Coronary artery (tissue), 2 donors: ENCODE measurements around the gene BRD2.

Experiments used
- DNase-seq: peaks from one replicate; pipeline ENCODE4 v3.0.0-alpha.2; 2017; ENCODE audit warnings: low spot score
- H3K27ac ChIP-seq, 2 donors: fragments of 200-600 bp; sonication (generic); one replicate each; pipeline ENCODE4 v1.5.1; 2016 to 2019
- H3K4me3 ChIP-seq: fragments of 200-600 bp; sonication (generic); 2 replicates; pipeline ENCODE4 v1.5.1; 2016; ENCODE audit warnings: mild to moderate bottlenecking, moderate library complexity
- TF ChIP-seq, protein P1 (sequence below): fragments of 200-600 bp; sonication (generic); IDR thresholded peaks from one replicate; pipeline ENCODE4 v1.5.1; 2019; ENCODE audit warnings: antibody characterized with exemption

Gene BRD2

DNA sequence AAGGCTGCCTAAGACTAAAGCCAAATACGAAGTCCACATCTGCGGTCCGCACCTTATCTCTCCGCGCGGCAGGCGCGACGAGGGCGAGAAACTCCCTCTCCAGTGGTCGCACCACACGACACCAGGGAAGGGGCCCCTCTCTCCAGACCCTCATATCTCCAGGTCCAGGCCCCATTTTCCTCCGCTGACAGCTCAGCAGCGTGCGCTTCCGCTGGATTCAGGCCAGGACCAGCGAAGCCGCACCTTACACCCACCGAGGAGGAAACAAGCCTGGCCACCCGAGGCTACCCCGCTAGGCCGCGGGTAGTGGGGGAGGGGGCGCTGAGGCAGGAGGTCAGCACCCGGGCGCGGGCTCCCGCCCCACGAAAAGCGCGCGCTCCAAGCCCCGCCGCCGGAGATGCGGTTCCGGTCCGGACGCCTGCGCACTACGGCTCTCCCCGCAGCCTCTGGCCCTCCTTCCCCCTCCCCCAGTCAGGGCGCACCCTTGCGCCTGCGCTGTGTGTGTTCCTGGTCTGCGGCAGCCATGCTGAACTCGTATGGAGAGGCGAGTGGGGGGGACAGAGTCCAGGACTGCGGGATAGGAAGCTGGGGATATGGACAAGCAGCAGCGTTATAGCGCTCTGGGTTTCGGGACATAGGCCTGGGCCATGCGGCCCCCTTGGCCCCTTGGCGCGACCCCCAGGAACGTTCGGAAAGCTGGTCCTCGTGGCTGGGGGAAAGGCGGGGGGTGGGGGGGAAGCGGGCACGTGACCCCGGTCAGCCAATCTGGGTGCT is at the start of gene BRD2:
Gene BRD2 (plus strand): TSS at position 502 of the 774 bp plus-strand sequence. CDS start 4,305 bp downstream, outside the sequence.
- DNase-seq, result peak; percentile 99
- TF ChIP-seq, protein P1, sequence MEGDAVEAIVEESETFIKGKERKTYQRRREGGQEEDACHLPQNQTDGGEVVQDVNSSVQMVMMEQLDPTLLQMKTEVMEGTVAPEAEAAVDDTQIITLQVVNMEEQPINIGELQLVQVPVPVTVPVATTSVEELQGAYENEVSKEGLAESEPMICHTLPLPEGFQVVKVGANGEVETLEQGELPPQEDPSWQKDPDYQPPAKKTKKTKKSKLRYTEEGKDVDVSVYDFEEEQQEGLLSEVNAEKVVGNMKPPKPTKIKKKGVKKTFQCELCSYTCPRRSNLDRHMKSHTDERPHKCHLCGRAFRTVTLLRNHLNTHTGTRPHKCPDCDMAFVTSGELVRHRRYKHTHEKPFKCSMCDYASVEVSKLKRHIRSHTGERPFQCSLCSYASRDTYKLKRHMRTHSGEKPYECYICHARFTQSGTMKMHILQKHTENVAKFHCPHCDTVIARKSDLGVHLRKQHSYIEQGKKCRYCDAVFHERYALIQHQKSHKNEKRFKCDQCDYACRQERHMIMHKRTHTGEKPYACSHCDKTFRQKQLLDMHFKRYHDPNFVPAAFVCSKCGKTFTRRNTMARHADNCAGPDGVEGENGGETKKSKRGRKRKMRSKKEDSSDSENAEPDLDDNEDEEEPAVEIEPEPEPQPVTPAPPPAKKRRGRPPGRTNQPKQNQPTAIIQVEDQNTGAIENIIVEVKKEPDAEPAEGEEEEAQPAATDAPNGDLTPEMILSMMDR, result no peak
- peak within 1 kb of the TSS; percentile 99 to 100 for H3K27ac ChIP-seq
- H3K4me3 ChIP-seq, result peak within 1 kb of the TSS; percentile 85

DNA sequence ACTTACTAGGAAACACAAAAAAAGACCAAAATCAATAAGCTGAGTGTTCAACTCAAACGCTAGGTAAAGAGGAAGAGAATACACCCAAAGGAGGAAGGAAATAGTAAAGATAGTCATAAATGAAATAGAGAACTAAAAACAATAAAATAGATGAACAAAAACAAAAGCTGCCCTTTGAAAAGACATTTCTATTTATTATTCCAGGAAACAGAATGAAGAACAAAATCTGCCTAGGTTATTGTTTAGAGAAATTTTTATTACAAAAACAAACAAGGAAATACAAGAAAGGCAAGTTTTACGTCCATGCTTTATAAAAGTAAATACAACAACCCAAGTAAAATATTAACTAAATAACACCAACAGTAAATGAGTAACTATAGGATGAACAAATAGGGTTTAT is 47.7 kb upstream of the BRD2 start:
- Histone ChIP-seq H3K27ac (no peak overlapping the region), H3K4me3 (no peak overlapping the region)
- DNase-seq, result no peak
- TF ChIP-seq, protein P1, result no peak

DNA sequence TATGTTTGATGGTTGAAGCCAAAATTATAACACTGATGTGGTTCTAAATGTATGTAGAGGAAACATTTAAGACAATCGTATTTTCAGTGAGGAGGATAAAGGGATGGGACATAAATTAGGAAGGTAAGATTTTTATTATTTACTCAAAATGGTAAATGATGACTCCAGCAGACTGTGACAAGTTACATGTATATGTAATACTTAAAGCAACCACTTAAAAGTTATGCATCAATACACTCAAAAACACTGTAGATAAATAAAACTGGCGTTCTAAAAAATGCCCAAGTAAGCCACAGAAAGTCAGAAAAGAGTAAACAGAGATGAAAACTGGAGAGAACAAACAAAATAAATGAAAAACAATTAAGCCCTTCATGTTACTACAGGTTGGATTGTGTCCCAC is 46.3 kb upstream of the BRD2 start:
- DNase-seq, result no peak
- TF ChIP-seq, protein P1, result no peak
- Histone ChIP-seq H3K27ac (no peak overlapping the region), H3K4me3 (no peak overlapping the region)

DNA sequence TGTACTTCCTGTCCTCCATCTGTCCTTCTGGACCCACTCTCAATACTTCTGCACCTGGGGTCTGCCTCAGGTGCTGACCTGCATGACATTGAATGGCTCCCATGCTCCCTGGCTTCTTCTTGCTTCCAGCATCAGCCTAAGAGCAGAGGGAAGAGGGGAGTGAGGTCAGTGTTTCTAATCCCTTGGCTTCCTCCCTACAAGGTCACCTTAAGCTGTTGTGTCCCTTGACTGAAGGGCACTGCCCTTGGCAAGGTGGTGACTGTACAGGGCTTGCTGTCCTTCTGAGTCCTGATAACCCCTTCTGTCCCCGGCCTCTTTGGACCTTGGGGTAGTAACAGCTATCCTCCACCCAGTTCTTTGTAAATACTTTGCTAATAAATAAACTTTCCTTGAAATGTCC is 37.2 kb upstream of the BRD2 start:
- no peak overlapping the region for H3K4me3 ChIP-seq
- DNase-seq, result no peak
- no peak overlapping the region for H3K27ac ChIP-seq
- TF ChIP-seq, protein P1, result no peak

DNA sequence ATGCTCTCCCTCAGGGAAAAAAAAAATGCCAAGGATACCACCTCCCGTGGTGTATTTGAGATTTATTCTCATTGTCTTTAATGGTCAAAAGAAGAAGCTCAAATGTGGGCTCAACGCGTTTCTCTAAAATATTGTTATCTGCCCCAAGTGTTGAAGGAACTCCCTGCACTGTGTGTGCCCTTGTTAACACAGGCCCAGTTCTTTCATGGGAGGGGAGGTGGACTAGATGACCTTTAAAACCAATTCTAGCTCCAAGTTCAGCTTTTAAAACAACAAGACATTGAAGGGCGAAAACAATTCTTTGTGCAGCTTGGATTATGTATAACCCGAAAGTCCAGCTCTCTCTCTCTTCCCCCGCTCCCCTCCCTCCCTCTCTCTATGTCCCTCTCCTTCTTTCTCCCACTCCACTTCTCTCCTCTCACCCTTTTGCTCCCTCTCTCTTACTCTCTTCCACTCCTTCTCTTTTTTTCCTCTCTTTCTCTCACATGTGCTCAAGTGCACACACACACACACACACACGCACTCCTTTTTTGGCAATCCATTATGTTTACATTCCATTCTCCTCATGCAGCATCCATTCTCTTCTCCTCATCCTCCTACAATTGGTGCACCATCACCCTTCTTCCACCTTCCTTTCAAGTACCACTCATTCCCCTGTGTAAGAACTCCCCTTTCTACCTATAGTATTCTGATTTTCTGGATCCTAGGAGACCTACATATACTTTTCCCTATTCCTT is 36.1 kb upstream of the BRD2 start:
- TF ChIP-seq, protein P1, result no peak
- H3K27ac ChIP-seq, result no peak overlapping the region
- H3K4me3 ChIP-seq, result no peak overlapping the region
- no peak for DNase-seq

DNA sequence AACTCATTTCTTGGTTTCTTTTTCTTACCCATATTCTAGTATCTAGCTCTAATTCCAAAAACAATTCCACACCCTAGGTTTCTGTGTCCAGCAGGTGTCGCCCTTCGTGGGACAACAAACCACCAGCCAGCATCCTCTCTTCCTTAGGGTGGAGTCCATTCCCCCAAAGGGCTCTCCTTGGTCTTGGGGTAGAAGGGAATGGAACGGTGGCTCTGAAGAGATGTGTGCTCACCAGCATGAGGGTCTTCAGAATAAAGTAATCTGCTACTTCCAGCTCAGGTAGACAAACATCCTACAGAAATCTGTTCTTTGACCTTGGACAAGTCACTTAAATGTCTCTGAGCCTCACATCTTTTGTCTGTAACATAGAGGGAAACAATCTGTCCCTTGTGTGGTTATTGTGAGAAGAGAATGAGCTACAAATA is 34.7 kb upstream of the BRD2 start:
- Histone ChIP-seq H3K27ac (no peak overlapping the region), H3K4me3 (no peak overlapping the region)
- DNase-seq, result peak; percentile 81
- TF ChIP-seq, protein P1, result peak; percentile 53
